SK-N-SH (cell line): ENCODE results near the gene P4HTM.

ENCODE experiments used
- CTCF ChIP-seq: fragments of 200-600 bp; sonication (generic); IDR thresholded peaks from 2 replicates; pipeline ENCODE4 v1.6.1; 2017; ENCODE audit warnings: antibody characterized with exemption, mild to moderate bottlenecking, moderate library complexity
- EP300 ChIP-seq, 2 experiments: IDR thresholded peaks; 2 replicates each; pipeline versions ENCODE4 v1.4.0 to v1.6.1; 2012; ENCODE audit warnings: borderline replicate concordance in 1 of 2, low read depth in 1 of 2, low read length in 1 of 2
- GABPA ChIP-seq: IDR thresholded peaks from 2 replicates; pipeline ENCODE4 v1.4.0; 2012; ENCODE audit warnings: low read depth, mild to moderate bottlenecking
- MAX ChIP-seq: IDR thresholded peaks from 2 replicates; pipeline ENCODE4 v1.4.0; 2012; ENCODE audit warnings: low read depth
- NRF1 ChIP-seq: IDR thresholded peaks from 2 replicates; pipeline ENCODE4 v1.6.1; 2012; ENCODE audit warnings: low read depth, mild to moderate bottlenecking, low read length
- POLR2AphosphoS5 ChIP-seq: IDR thresholded peaks from 2 replicates; pipeline ENCODE4 v1.6.1; 2012; ENCODE audit warnings: low read depth, low read length
- RAD21 ChIP-seq: IDR thresholded peaks from 2 replicates; pipeline ENCODE4 v1.6.1; 2012; ENCODE audit warnings: mild to moderate bottlenecking, low read length
- RCOR1 ChIP-seq: fragments of 150-350 bp; IDR thresholded peaks from 2 replicates; pipeline ENCODE4 v1.6.1; 2017; ENCODE audit warnings: antibody characterized with exemption, low read length
- REST ChIP-seq: IDR thresholded peaks from 2 replicates; pipeline ENCODE4 v1.6.1; 2012; ENCODE audit warnings: mild to moderate bottlenecking, low read depth, low read length, moderate library complexity
- SMC3 ChIP-seq: IDR thresholded peaks from 2 replicates; pipeline ENCODE4 v1.6.1; 2012; ENCODE audit warnings: low read depth, low read length, improper control_type of control experiment
- TAF1 ChIP-seq: IDR thresholded peaks from 2 replicates; pipeline ENCODE4 v1.6.1; 2012; ENCODE audit warnings: low read depth, mild to moderate bottlenecking, low read length, moderate library complexity, borderline replicate concordance
- TF ChIP-seq, protein P1 (sequence below): IDR thresholded peaks from 2 replicates; pipeline ENCODE4 v1.4.0; 2012; ENCODE audit warnings: low read depth, borderline replicate concordance
- TF ChIP-seq, protein P2 (sequence below): IDR thresholded peaks from 2 replicates; pipeline ENCODE4 v1.4.0; 2012; ENCODE audit warnings: low read depth, borderline replicate concordance

DNA sequence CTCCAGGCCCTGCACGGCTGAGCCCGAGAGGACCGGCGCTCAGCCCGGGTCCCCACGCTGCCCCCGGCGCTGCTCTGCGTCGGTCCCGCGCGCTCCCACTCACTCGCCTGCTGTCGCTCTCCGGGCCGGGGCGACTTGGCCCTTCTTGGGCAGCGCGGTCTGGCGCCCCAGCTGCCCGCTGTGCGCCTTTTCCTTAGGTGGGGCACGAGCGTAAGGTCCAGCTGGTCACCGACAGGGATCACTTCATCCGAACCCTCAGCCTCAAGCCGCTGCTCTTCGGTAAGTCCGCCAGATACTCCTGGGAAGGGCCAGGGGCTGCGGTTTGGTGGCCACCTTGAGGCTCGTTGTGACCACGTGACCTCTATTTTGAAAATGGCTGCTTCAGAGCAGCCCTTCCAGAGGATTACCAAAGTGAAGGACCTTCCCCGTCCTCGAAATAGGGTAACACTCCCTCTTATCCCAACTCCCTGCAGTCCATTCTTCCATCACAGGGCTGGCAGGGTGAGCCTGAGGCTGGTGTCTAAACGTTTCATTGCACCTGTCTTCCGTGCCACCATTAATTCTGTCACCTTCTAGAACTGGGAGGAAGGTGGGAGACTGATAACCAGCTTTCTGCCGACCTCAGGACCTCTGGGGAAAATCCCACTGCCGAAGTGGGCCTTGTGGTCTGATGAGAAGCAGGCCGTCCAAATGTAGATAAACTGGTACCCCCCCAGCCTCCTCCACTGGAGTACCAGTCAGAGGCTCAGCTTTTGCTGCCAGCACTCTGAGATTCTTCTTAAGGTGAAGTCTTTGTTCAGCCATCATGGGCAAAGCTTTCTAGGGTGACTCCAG lies 812 bp downstream of the P4HTM start:
- no peak for TF ChIP-seq SMC3
- TF ChIP-seq RCOR1 = no peak
- TF ChIP-seq CTCF = no peak
- TF ChIP-seq EP300 (IDR thresholded peaks at IDR 0.05; ENCODE audit: borderline replicate concordance in 1 of 2, low read depth in 1 of 2, low read length in 1 of 2) = no peak
- TF ChIP-seq RAD21 = no peak
- TF ChIP-seq, protein P1, sequence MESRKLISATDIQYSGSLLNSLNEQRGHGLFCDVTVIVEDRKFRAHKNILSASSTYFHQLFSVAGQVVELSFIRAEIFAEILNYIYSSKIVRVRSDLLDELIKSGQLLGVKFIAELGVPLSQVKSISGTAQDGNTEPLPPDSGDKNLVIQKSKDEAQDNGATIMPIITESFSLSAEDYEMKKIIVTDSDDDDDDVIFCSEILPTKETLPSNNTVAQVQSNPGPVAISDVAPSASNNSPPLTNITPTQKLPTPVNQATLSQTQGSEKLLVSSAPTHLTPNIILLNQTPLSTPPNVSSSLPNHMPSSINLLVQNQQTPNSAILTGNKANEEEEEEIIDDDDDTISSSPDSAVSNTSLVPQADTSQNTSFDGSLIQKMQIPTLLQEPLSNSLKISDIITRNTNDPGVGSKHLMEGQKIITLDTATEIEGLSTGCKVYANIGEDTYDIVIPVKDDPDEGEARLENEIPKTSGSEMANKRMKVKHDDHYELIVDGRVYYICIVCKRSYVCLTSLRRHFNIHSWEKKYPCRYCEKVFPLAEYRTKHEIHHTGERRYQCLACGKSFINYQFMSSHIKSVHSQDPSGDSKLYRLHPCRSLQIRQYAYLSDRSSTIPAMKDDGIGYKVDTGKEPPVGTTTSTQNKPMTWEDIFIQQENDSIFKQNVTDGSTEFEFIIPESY = no peak
- TF ChIP-seq, protein P2, sequence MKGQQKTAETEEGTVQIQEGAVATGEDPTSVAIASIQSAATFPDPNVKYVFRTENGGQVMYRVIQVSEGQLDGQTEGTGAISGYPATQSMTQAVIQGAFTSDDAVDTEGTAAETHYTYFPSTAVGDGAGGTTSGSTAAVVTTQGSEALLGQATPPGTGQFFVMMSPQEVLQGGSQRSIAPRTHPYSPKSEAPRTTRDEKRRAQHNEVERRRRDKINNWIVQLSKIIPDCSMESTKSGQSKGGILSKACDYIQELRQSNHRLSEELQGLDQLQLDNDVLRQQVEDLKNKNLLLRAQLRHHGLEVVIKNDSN = no peak
- TF ChIP-seq POLR2AphosphoS5 = no peak
- no peak for TF ChIP-seq REST
- no peak for TF ChIP-seq TAF1
- no peak for TF ChIP-seq MAX
- no peak for TF ChIP-seq GABPA
- no peak for TF ChIP-seq NRF1
